ENCODE measurements around the gene METTL18. TPM values are rescaled to one million over a fixed set of nuclear protein-coding genes. Genes with fewer than 3 reads are reported as not detected.

The METTL18 gene
- polyA plus RNA-seq, 1 experiment: 7.1 TPM

DNA sequence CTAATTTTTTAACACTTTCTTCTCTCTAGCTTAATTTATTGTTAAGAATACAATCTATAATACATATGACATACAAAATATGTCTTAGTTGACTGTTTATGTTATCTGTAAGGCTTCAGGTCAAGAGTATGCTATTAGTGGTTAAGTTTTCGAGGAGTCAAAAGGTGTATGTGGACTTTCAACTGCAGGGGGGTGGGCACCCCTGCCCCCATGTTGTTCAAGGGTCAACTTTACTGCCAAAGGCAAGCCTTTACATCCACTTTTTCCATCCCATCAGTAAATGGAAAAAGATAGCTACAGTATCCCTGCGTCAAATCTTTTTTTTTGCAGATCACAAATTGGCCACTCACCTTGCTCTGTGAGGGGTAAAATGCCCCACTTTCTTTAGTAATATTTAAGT is 6.3 kb downstream of the METTL18 start:
- CTCF ChIA-PET: no interaction called here

DNA sequence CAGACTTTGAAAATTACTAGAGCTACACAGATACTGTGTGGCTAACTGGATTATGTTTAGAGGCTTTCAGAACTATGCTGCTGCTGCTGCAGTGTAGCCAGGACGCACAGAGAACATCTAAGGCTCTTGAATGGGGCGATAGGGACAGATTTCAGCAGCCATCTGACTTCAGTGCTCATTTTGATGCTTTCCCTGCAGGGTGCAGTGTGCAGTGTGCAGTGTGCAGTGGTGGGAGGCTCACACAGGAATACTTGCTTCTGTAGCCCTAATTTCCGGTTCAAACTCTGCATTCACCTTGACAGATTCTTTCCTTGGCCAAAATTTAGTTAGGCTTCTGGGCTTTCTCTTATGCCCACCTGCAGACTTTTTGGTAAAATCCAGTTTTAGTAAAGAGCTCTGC is 7.7 kb downstream of the METTL18 start:
- Histone ChIP-seq H3K9me3 (ENCODE audit: control insufficient read depth, insufficient read depth, low read length) (no peaks in the 10 kb centered on the region; the same call in none of the 2 replicates), H3K4me3 (ENCODE audit: low read depth, low read length) (no peak overlapping the region), H3K27ac (ENCODE audit: low read depth, low read length) (no peak overlapping the region), H3K27me3 (ENCODE audit: control insufficient read depth, insufficient read depth, low read length) (peaks cover 16% of the 10 kb centered on the region)
- TF ChIP-seq, protein P1, sequence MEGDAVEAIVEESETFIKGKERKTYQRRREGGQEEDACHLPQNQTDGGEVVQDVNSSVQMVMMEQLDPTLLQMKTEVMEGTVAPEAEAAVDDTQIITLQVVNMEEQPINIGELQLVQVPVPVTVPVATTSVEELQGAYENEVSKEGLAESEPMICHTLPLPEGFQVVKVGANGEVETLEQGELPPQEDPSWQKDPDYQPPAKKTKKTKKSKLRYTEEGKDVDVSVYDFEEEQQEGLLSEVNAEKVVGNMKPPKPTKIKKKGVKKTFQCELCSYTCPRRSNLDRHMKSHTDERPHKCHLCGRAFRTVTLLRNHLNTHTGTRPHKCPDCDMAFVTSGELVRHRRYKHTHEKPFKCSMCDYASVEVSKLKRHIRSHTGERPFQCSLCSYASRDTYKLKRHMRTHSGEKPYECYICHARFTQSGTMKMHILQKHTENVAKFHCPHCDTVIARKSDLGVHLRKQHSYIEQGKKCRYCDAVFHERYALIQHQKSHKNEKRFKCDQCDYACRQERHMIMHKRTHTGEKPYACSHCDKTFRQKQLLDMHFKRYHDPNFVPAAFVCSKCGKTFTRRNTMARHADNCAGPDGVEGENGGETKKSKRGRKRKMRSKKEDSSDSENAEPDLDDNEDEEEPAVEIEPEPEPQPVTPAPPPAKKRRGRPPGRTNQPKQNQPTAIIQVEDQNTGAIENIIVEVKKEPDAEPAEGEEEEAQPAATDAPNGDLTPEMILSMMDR (IDR thresholded peaks at IDR 0.05; ENCODE audit: low read depth, low read length): no peak
- no peak for DNase-seq (ENCODE audit: low read depth, low spot score)
- POLR2A ChIA-PET: no interaction called here
- CTCF ChIA-PET: no interaction called here

More for the DNA sequence above, 6.3 kb downstream of the METTL18 start:
- Histone ChIP-seq H3K4me3 (ENCODE audit: low read depth, low read length) (no peak overlapping the region), H3K27ac (ENCODE audit: low read depth, low read length) (no peak overlapping the region), H3K9me3 (ENCODE audit: control insufficient read depth, insufficient read depth, low read length) (no peaks in the 10 kb centered on the region; the same call in none of the 2 replicates), H3K27me3 (ENCODE audit: control insufficient read depth, insufficient read depth, low read length) (peaks cover 16% of the 10 kb centered on the region)
- TF ChIP-seq, protein P1 (IDR thresholded peaks at IDR 0.05; ENCODE audit: low read depth, low read length): no peak
- no peak for DNase-seq (ENCODE audit: low read depth, low spot score)
- POLR2A ChIA-PET: no interaction called here

DNA sequence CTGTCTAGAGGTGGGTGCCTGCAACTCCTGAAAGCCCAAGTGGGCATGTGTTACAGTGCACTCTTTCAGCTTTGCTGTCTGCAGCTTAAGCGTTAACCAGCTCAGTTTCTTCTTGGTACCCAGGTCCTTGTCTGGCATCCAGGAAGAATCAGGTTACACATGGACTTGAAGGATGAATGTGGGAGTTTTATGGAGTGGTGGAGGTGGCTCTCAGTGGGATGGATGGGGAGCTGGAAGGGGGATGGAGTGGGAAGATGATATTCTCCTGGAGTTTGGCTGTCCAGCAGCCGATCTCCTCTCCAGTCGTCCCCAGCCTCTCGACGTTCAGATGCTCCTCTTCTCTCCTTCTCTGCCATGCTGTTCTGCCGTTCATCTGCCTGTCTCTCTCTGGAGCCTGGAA is 9.4 kb downstream of the METTL18 start:
- ChIA-PET CTCF (no interaction called here), POLR2A (no interaction called here)
- no peak overlapping the region for H3K4me3 ChIP-seq (ENCODE audit: low read depth, low read length)
- no peak for DNase-seq (ENCODE audit: low read depth, low spot score)
- TF ChIP-seq, protein P1 (IDR thresholded peaks at IDR 0.05; ENCODE audit: low read depth, low read length): no peak
- peaks cover 16% of the 10 kb centered on the region for H3K27me3 ChIP-seq (ENCODE audit: control insufficient read depth, insufficient read depth, low read length)
- H3K9me3 ChIP-seq (ENCODE audit: control insufficient read depth, insufficient read depth, low read length): no peaks in the 10 kb centered on the region; the same call in none of the 2 replicates
- H3K27ac ChIP-seq (ENCODE audit: low read depth, low read length): no peak overlapping the region

DNA sequence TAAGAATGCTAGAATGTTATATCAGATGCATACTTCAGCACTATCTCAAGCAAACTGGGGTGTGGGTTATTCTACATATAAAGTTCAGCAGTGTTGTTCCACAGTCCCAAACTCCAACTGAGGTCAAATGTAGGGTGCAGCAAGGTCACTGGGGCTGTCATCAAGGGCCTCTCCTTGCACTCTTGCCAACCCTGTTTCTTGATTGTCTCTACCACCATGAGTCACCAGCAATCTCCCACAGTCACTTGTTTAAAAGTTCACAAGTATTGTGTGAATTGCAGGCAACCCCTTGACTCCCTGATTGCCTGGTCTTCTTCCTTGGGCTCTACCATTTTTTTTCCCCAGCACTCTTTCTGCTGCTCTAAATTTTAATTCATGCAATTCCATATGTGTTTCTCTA is 10.6 kb downstream of the METTL18 start:
- Histone ChIP-seq H3K9me3 (ENCODE audit: control insufficient read depth, insufficient read depth, low read length) (no peaks in the 10 kb centered on the region; the same call in none of the 2 replicates), H3K27me3 (ENCODE audit: control insufficient read depth, insufficient read depth, low read length) (peaks cover 16% of the 10 kb centered on the region), H3K27ac (ENCODE audit: low read depth, low read length) (no peak overlapping the region), H3K4me3 (ENCODE audit: low read depth, low read length) (no peak overlapping the region)
- DNase-seq (ENCODE audit: low read depth, low spot score): no peak
- CTCF ChIA-PET: no interaction called here
- POLR2A ChIA-PET: no interaction called here
- TF ChIP-seq, protein P1 (IDR thresholded peaks at IDR 0.05; ENCODE audit: low read depth, low read length): no peak

DNA sequence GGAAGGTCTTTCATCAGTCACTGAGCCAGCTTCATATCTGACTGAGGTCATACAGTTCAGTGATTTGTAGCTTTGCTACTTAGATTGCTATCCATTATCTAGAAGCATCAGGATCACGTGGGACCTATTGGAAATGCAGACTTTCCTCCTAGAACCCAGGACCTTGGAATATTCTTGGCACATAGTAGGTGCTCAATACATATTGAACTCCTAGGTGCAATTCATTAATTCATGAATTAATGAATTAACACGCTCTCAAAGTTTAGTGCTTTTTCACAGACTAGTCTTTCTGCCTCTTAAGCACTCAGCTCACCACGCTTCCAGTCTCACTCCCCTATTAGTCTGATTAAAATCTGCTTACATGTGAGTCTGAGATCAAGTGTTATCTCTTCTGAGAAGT is 12.1 kb downstream of the METTL18 start:
- Histone ChIP-seq H3K27ac (ENCODE audit: low read depth, low read length) (no peak overlapping the region), H3K9me3 (ENCODE audit: control insufficient read depth, insufficient read depth, low read length) (no peaks in the 10 kb centered on the region; the same call in none of the 2 replicates), H3K4me3 (ENCODE audit: low read depth, low read length) (no peak overlapping the region), H3K27me3 (ENCODE audit: control insufficient read depth, insufficient read depth, low read length) (peaks cover 16% of the 10 kb centered on the region)
- no peak for DNase-seq (ENCODE audit: low read depth, low spot score)
- TF ChIP-seq, protein P1 (IDR thresholded peaks at IDR 0.05; ENCODE audit: low read depth, low read length): no peak
- ChIA-PET CTCF (no interaction called here), POLR2A (no interaction called here)
